Measurements from ENCODE around the gene C19orf53.

DNA sequence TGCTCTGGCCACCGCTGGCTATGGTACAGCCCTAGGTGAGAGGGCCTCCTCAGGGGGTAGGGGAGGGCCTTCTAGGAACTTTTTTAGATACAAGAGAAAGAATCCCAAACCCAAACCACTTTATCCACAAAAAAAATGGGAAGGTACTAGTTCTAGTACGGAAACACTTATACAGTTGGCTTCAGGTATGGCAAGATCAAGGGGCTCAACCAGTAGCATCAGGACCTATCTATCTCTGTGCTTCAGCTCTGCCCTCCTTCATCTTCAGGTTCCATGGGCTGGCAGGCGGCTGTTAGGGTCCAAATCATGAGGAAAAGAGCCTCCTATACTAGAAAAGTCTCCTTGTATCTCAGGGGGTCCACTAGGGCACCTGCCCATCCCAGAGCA is 8.2 kb upstream of the C19orf53 start:
- TF ChIP-seq POLR2AphosphoS5 (IDR thresholded peaks at IDR 0.05; ENCODE audit: low read depth, low read length): no peak
- TF ChIP-seq FOXP2 (optimal IDR thresholded peaks at IDR 0.05; ENCODE audit: borderline replicate concordance, extremely low read depth, extremely low read length, insufficient read depth): no peak

Data from PFSK-1 (cell line).